Hepatocyte (in vitro differentiated cells): ENCODE data around the gene ZNF710.

Source experiments
- EZH2phosphoT487 ChIP-seq: fragments of 200-600 bp; sonication (generic); IDR thresholded peaks from one replicate; pipeline ENCODE4 v1.6.1; 2018; ENCODE audit warnings: antibody characterized with exemption, mild to moderate bottlenecking, low read depth, moderate library complexity; ENCODE audit not compliant: unreplicated experiment, severe bottlenecking
- TF ChIP-seq, protein P1 (sequence below): fragments of 200-600 bp; sonication (generic); IDR thresholded peaks from 2 replicates; pipeline ENCODE4 v1.5.1; 2016; ENCODE audit warnings: antibody characterized with exemption, mild to moderate bottlenecking; ENCODE audit not compliant: poor library complexity

- TF ChIP-seq, protein P1, sequence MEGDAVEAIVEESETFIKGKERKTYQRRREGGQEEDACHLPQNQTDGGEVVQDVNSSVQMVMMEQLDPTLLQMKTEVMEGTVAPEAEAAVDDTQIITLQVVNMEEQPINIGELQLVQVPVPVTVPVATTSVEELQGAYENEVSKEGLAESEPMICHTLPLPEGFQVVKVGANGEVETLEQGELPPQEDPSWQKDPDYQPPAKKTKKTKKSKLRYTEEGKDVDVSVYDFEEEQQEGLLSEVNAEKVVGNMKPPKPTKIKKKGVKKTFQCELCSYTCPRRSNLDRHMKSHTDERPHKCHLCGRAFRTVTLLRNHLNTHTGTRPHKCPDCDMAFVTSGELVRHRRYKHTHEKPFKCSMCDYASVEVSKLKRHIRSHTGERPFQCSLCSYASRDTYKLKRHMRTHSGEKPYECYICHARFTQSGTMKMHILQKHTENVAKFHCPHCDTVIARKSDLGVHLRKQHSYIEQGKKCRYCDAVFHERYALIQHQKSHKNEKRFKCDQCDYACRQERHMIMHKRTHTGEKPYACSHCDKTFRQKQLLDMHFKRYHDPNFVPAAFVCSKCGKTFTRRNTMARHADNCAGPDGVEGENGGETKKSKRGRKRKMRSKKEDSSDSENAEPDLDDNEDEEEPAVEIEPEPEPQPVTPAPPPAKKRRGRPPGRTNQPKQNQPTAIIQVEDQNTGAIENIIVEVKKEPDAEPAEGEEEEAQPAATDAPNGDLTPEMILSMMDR, result no peak
- no peak for TF ChIP-seq EZH2phosphoT487
Measured at GRCh38 chr15:89964232-89964954, 36.7 kb upstream of the ZNF710 start.
